Skeletal muscle tissue (tissue), 4 donors: Measurements from ENCODE around the gene ADIPOQ. TPM values are rescaled to one million over a fixed set of nuclear protein-coding genes. Genes with fewer than 3 reads are reported as not detected.
A peak's percentile ranks its signal among the peaks of the same experiment; 100 is the strongest.
"Not testable (repeated sequence)": the region's sequence is repeated elsewhere in the genome, so short reads cannot be mapped to it uniquely, and the experiment has no call there.

Experiments used
- H3K27ac ChIP-seq: one replicate; pipeline ENCODE4 v1.7.0; 2013; ENCODE audit warnings: mild to moderate bottlenecking, low read depth, low read length, inconsistent platforms
- H3K27me3 ChIP-seq, 3 donors: one replicate each; pipeline ENCODE4 v1.7.0; 2013; ENCODE audit warnings: low read length in 3 of 3; ENCODE audit not compliant: control insufficient read depth in 3 of 3, insufficient read depth in 3 of 3
- H3K36me3 ChIP-seq, 3 donors: one replicate each; pipeline ENCODE4 v1.7.0; 2013; ENCODE audit warnings: low read length in 3 of 3; ENCODE audit not compliant: control insufficient read depth in 3 of 3, insufficient read depth in 3 of 3
- H3K4me1 ChIP-seq, 3 donors: one replicate each; pipeline ENCODE4 v1.7.0; 2013; ENCODE audit warnings: low read length in 3 of 3, mild to moderate bottlenecking in 3 of 3; ENCODE audit not compliant: control insufficient read depth in 3 of 3, insufficient read depth in 3 of 3
- H3K4me3 ChIP-seq, 3 donors: one replicate each; pipeline ENCODE4 v1.7.0; 2013; ENCODE audit warnings: low read length in 3 of 3
- H3K9ac ChIP-seq, 3 donors: one replicate each; pipeline ENCODE4 v1.7.0; 2013; ENCODE audit warnings: low read length in 3 of 3, mild to moderate bottlenecking in 3 of 3, moderate library complexity in 2 of 3, low read depth in 1 of 3
- H3K9me3 ChIP-seq, 3 donors: one replicate each; pipeline ENCODE4 v1.7.0; 2013; ENCODE audit warnings: low read length in 3 of 3; ENCODE audit not compliant: control insufficient read depth in 3 of 3
- total RNA-seq: library from RNA; depleted of rRNA; stranded (reverse); fragments of >200 nt; gene quantifications from one replicate; pipeline ENCODE4 v1.2.3, GENCODE V29; 2014
- donor health status: Osteomylitis.

The ADIPOQ gene
- 16.7 TPM for total RNA-seq

DNA sequence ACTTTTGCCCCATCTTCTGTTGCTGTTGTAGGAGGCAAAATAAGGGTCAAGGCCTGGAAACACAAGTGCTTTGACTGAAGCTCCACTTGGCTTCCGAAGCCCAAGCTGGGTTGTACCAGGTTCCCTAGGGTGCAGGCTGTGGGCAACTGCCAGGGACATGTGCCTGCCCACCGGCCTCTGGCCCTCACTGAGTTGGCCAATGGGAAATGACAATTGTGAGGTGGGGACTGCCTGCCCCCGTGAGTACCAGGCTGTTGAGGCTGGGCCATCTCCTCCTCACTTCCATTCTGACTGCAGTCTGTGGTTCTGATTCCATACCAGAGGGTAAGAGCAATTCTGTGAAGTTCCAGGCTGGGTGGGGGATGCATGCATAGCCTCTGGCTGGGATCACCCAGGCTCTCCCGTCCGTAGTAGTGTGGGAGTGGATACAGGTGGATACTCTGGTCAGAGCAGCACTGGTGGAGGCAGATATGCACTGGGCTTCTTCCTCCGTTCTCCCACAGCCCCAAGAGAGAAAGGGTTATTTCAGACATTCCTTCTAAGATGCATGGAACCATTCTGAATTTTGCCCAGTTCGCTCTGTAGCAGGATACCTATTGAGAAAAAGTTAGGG, at the start of gene ADIPOQ:
TSS of gene ADIPOQ (plus strand) at position 285 of the 613 bp plus-strand sequence. CDS start 10,349 bp downstream, outside the sequence.
- Histone ChIP-seq H3K36me3 (no peaks in the 10 kb centered on the region), H3K9me3 (no peaks in the 10 kb centered on the region), H3K4me1 (no peaks in the 10 kb centered on the region), H3K27ac (no peak within 1 kb of the TSS), H3K9ac (no peak within 1 kb of the TSS), H3K27me3 (peaks cover 4 to 8% (median 4%) of the 10 kb centered on the region in 3 donors), H3K4me3 (no peak within 1 kb of the TSS)

DNA sequence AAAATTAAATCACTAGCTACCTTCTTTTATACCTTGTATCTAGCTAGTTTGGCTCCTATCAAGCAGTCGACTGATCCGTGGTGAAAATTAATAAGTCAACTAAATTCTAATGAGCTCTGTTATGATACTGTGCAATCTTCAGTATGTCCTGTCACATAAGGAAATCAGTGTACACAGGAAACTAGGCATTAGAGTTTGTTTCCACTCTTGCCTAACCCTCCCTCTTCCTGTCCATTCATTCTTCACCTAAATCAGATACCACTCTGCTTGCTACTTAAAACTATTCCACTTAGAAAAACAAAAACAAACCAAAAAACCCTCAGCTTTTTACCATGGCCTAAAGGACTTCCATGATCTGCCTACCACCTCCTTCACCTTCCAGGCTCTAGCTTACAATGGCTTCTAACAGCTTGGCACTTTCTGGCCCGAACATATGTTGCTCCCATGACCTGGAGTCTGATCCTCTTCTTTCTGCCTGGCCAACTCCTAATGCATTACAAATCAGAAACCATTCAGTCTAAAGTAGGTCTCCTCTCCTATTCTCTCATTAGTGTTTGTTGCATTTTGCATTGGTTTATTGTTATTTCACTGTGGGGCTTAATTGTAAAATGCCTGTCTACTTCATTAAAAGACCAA, 44.2 kb upstream of the ADIPOQ start:
- H3K36me3 ChIP-seq, result peaks cover 5 to 29% (median 27%) of the 10 kb centered on the region in 3 donors

DNA sequence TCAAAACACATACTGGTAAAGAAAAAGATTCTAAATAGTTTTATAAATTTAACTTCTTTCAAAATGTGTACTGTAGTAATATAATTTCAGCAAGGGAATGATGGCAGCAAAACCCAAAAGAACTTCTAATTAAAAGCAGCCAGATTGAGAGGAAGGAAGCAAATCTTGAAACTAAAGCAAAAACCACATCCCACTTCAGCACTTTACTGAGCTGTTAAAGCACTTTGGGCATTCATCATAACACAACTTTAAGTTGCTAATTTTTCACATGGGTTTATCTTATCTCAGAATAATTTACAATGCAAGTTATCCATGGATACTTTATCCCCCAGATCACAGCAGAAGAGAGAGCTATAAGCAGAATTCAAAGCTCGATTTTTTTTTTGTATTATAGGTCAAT, 42.2 kb upstream of the ADIPOQ start:
- Histone ChIP-seq H3K36me3 (peaks cover 5 to 26% (median 18%) of the 10 kb centered on the region in 3 donors), H3K9me3 (no peaks in the 10 kb centered on the region), H3K27me3 (no peaks in the 10 kb centered on the region), H3K9ac (no peak overlapping the region), H3K4me1 (peaks cover under 1 to 3% (median 1%) of the 10 kb centered on the region in 3 donors), H3K27ac (no peak overlapping the region), H3K4me3 (no peak overlapping the region)

More for the DNA sequence above, 44.2 kb upstream of the ADIPOQ start:
- Histone ChIP-seq H3K27ac (no peak overlapping the region), H3K4me1 (no peaks in the 10 kb centered on the region), H3K9me3 (no peaks in the 10 kb centered on the region), H3K9ac (no peak overlapping the region), H3K27me3 (no peaks in the 10 kb centered on the region), H3K4me3 (no peak overlapping the region)

DNA sequence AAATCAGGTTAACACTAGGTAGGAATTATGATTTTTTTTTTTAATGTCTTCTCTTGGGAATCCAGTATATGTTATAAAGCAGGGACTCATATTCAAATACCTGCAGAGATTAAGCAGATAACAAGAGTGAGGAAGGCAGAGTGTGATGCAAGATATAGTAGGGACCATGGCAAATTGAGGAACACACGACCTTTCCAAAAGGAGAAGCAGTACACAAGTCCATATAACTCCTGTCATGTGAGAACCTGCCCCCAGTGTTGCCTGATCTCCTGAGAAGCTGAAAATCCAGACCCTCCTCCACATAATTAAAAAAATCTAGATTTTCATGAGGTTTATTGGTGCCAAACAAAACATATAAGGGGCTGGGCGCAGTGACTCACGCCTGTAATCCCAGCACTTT, 39.8 kb upstream of the ADIPOQ start:
- Histone ChIP-seq H3K36me3 (peaks cover 3 to 21% (median 12%) of the 10 kb centered on the region in 3 donors), H3K9me3 (no peaks in the 10 kb centered on the region), H3K4me1 (peaks cover 12 to 18% (median 15%) of the 10 kb centered on the region in 3 donors), H3K27ac (no peak overlapping the region), H3K27me3 (no peaks in the 10 kb centered on the region), H3K4me3 (no peak overlapping the region), H3K9ac (no peak overlapping the region)

DNA sequence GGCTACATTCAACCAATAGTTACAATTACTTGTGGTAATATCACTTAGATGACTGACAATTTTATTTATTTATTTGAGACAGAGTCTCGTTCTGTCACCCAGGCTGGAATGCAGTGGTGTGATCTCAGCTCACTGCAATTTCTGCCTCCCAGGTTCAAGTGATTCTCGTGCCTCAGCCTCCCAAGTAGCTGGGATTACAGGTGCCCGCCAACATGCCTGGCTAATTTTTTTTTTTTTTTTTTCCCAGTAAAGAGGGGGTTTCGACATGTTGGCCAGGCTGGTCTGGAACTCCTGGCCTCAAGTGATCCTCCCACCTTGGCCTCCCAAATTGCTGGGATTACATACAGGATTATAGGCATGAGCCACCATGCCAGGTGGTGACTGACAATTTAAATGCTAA, 39.1 kb upstream of the ADIPOQ start:
- not testable (repeated sequence) for H3K4me3 ChIP-seq, H3K27ac ChIP-seq, H3K9ac ChIP-seq, H3K9me3 ChIP-seq, H3K27me3 ChIP-seq
- Histone ChIP-seq H3K4me1 (peaks cover 12 to 18% (median 15%) of the 10 kb centered on the region in 3 donors), H3K36me3 (peaks cover 1 to 15% (median 12%) of the 10 kb centered on the region in 3 donors)

DNA sequence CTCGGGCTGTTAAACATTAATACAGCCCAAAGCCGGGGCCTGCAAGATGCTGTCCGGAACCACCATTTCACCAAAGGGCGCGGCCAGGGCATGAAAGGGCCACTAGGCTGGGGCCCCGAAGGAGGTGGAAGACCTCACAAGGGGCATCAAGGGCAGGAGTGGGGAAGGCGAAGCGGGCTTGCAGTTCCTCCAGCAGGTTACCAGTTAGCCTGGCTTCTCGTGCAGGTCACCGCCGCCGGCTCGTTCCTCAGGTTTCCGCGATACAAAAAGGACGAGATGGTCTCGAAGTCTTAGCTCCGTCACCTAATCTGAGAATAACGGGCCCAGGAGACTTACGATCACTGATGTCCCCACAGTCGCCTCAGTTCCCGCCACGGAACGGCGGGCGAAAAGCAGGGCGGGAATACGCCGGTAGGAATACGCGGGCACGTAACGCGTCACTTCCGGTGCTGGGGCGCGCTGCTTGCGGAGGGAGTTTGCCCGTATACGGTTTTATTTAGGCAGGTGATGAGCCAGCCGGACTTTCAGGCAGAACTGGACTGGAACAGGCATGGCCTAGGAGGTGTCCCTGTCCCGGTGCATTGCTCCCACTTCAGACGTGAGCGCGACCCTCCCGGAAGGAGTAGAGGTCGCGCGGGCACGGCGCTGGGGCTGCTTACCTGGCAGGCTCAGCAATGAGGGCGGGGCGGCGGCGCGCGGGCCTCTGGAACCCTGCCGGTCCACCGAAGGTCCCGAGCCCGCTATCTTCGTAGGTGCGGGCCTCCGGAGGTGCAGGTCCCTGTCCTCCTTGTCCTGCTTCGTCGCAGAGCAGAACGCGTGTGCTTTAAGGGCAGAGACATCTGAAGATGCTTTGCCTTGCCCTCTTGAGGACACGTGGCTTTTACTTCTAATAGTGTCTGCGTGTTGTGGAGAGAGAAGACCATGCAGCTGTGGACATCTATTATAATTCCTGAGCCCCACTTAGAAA, 36.1 kb upstream of the ADIPOQ start, which contains the start of gene RFC4:
TSS of gene RFC4 (minus strand) at position 394 of the 967 bp plus-strand sequence. CDS start 1,769 bp downstream, outside the sequence.
- no peaks in the 10 kb centered on the region for H3K27me3 ChIP-seq
- H3K9ac ChIP-seq, result peak within 1 kb of the TSS; percentile 86 to 96 (median 94)
- H3K36me3 ChIP-seq, result peaks cover 0 to 9% (median 5%) of the 10 kb centered on the region in 3 donors
- H3K4me1 ChIP-seq, result peaks cover 12 to 18% (median 15%) of the 10 kb centered on the region in 3 donors
- H3K4me3 ChIP-seq, result peak within 1 kb of the TSS; percentile 84 to 99 (median 96)
- no peaks in the 10 kb centered on the region for H3K9me3 ChIP-seq
- H3K27ac ChIP-seq, result peak within 1 kb of the TSS; percentile 89

DNA sequence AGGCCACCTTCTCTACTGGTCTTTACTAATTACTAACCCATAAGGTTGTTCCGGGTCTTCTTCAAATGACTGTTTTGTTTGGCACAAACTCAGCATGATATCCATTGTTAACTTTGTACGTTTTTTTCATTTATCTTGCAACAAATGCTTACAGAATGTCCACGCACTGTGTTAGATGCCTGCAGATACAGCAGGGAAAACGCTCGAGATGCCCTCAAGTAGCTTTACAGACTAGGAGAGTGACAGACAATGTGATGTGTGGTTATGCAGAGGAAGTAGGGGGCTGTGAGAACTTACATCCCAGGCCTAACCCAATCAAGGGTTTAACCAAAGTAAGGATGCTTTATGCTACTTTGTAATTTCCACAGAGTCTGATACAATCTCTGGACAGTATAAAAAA, 35.3 kb upstream of the ADIPOQ start:
- H3K9me3 ChIP-seq, result no peaks in the 10 kb centered on the region
- peak overlapping the region; percentile 84 to 99 (median 96) for H3K4me3 ChIP-seq
- H3K9ac ChIP-seq, result peak overlapping the region in 2 of 3 donors; percentile 86 to 94
- no peak overlapping the region for H3K27ac ChIP-seq
- H3K36me3 ChIP-seq, result peaks cover 0 to 8% (median 5%) of the 10 kb centered on the region in 3 donors
- H3K27me3 ChIP-seq, result no peaks in the 10 kb centered on the region
- peaks cover 12 to 18% (median 15%) of the 10 kb centered on the region in 3 donors for H3K4me1 ChIP-seq

DNA sequence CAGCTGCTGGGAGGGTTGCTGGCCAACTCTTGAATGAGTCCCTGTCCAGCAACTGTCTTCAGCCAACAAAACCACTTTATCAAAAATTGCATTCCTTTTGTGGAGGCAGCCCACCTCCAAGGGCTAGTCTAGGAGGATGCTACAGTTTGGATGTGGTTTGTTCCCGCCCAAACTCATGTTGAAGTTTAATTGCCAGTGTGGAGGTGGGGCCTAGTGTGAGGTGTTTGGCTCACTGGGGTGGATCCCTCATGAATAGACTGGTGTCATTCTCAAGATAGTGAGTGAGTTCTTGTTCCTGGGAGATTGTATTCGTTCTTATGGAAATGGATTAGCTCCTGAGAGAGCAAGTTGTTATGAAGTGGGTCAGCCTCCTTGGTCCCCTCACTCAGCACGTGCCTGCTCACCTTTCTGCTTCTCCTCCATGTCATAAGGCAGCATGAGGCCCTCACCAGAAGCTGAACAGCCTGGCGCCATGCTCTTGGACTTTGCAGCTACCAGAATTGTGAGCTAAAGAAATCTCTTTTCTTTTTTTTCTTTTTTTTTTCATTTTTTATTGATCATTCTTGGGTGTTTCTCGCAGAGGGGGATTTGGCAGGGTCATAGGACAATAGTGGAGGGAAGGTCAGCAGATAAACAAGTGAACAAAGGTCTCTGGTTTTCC, 32.0 kb upstream of the ADIPOQ start:
- no peak overlapping the region for H3K27ac ChIP-seq
- H3K9me3 ChIP-seq, result no peaks in the 10 kb centered on the region
- peaks cover 4 to 7% (median 5%) of the 10 kb centered on the region in 3 donors for H3K27me3 ChIP-seq
- H3K4me1 ChIP-seq, result peaks cover 10 to 15% (median 10%) of the 10 kb centered on the region in 3 donors
- no peaks in the 10 kb centered on the region for H3K36me3 ChIP-seq
- H3K9ac ChIP-seq, result no peak overlapping the region
- no peak overlapping the region for H3K4me3 ChIP-seq

DNA sequence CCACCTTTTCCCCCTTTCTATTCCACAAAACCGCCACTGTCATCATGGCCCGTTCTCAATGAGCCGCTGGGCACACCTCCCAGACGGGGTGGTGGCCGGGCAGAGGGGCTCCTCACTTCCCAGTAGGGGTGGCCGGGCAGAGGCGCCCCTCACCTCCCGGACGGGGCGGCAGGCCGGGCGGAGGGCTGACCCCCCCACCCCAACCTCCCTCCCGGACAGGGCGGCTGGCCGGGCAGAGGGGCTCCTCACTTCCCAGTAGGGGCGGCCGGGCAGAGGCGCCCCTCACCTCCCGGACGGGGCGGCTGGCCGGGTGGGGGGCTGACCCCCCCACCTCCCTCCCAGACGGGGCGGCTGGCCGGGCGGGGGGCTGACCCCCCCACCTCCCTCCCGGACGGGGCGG, 31.2 kb upstream of the ADIPOQ start:
- not testable (repeated sequence) for H3K27me3 ChIP-seq, H3K4me1 ChIP-seq, H3K36me3 ChIP-seq, H3K27ac ChIP-seq, H3K9me3 ChIP-seq, H3K4me3 ChIP-seq, H3K9ac ChIP-seq
